HEK293T (cell line): ENCODE data around the gene LTBP4.

Experiments used
- CTCF ChIA-PET: fragments of 350-600 bp; formaldehyde crosslinking; extraction: SDS; loops from one replicate; lab custom pipeline; 2021; ENCODE audit warnings: antibody characterized with exemption, inconsistent platforms; lab: Yijun Ruan, JAX
- POLR2A ChIA-PET: fragments of 350-600 bp; formaldehyde crosslinking; extraction: SDS; loops from one replicate; lab custom pipeline; 2020; ENCODE audit warnings: antibody characterized with exemption, inconsistent platforms; lab: Yijun Ruan, JAX
- DNase-seq: peaks from one replicate; pipeline ENCODE4 v3.0.0; 2012; ENCODE audit warnings: mixed read lengths; ENCODE audit errors: extremely low spot score
- ARNT ChIP-seq: fragments of 450-650 bp; IDR thresholded peaks from 2 replicates; pipeline ENCODE4 v1.6.1; 2017; ENCODE audit warnings: mild to moderate bottlenecking
- BHLHE40 ChIP-seq: fragments of 450-650 bp; IDR thresholded peaks from 2 replicates; pipeline ENCODE4 v1.6.1; 2016; ENCODE audit warnings: mild to moderate bottlenecking, moderate library complexity, borderline replicate concordance
- CTBP1 ChIP-seq: fragments of 450-650 bp; IDR thresholded peaks from 2 replicates; pipeline ENCODE4 v1.6.1; 2016; ENCODE audit warnings: borderline replicate concordance
- ELF4 ChIP-seq: fragments of 450-650 bp; IDR thresholded peaks from 2 replicates; pipeline ENCODE4 v1.6.1; 2017; ENCODE audit warnings: antibody characterized with exemption
- FOXA1 ChIP-seq: fragments of 450-650 bp; IDR thresholded peaks from 2 replicates; pipeline ENCODE4 v1.6.1; 2016; ENCODE audit warnings: mild to moderate bottlenecking
- FOXK2 ChIP-seq: fragments of 450-650 bp; IDR thresholded peaks from 2 replicates; pipeline ENCODE4 v1.6.1; 2016; ENCODE audit warnings: mild to moderate bottlenecking
- FOXM1 ChIP-seq: fragments of 450-650 bp; IDR thresholded peaks from 2 replicates; pipeline ENCODE4 v1.6.1; 2017; ENCODE audit warnings: mild to moderate bottlenecking, borderline replicate concordance
- HDGF ChIP-seq: fragments of 450-650 bp; IDR thresholded peaks from 2 replicates; pipeline ENCODE4 v1.6.1; 2017; ENCODE audit warnings: antibody characterized with exemption, borderline replicate concordance
- L3MBTL2 ChIP-seq: fragments of 450-650 bp; conservative IDR thresholded peaks from 2 replicates; pipeline ENCODE4 v1.6.1; 2016; ENCODE audit warnings: mild to moderate bottlenecking
- LEF1 ChIP-seq: fragments of 450-650 bp; IDR thresholded peaks from 2 replicates; pipeline ENCODE4 v1.6.1; 2017; ENCODE audit warnings: mild to moderate bottlenecking, borderline replicate concordance
- NFRKB ChIP-seq: fragments of 450-650 bp; IDR thresholded peaks from 2 replicates; pipeline ENCODE4 v1.6.1; 2016; ENCODE audit warnings: mild to moderate bottlenecking, moderate library complexity
- SP1 ChIP-seq: fragments of 450-650 bp; IDR thresholded peaks from 2 replicates; pipeline ENCODE4 v1.6.1; 2017
- SUZ12 ChIP-seq: fragments of 450-650 bp; IDR thresholded peaks from 2 replicates; pipeline ENCODE4 v1.6.1; 2016; ENCODE audit warnings: mild to moderate bottlenecking
- TARDBP ChIP-seq: fragments of 450-650 bp; IDR thresholded peaks from 2 replicates; pipeline ENCODE4 v1.6.1; 2016
- ZNF384 ChIP-seq: fragments of 450-650 bp; IDR thresholded peaks from 2 replicates; pipeline ENCODE4 v1.6.1; 2016
- TF ChIP-seq, protein P1 (sequence below): fragments of 450-650 bp; IDR thresholded peaks from 2 replicates; pipeline ENCODE4 v1.6.1; 2016

LTBP4 gene

DNA sequence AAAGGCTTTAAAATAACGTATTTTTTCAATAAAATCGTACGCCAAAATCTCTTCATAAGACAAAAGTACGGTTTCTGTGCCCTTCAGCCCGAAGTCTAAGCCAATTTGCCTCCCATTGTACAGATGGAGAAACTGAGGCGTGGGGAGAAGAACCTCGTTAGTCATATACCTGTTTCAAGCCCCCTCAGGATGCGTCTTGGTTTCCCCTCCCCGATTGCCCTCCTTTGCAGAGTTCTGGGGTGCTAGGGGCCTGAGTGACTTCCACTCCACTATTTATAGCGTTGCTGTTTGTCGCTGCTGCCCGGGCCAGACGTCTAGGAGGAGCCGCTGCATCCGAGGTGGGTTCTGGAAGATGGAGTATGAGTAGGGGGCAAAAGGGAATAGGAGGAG, 2.3 kb upstream of the LTBP4 start:
- POLR2A ChIA-PET, result interaction anchor here (0.8 to 1.6 kb wide), 7 partner anchors 11 to 135 kb away, joined by 3 to 7 read pairs (median 4); partner anchors contain the start of gene BLVRB
- DNase-seq, result no peak

DNA sequence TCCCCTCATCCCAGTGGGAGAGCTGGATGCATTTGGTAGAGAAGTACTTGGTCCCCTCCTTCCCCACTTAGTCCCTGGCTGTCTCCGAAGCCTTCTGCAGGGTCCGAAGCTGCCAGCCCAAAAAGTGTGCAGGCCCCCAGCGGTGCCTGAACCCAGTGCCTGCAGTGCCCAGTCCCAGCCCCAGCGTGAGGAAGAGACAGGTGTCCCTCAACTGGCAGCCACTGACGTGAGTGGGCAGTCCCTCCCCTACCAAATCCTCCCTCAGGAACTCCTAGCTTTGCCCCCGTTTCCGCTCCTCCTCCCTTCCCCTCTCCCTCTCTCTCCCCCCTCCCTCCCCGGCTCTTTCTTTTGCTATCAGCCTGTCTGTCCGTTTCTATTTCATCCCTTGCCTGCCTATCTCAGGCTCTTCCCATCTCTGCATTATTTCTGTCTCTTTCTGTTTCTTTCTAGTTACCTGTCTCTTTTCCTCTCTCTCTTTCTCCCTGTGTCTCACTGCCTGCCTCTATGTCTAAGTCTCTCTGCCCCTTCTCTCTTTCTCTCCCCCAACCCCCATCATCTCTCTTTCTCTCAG, 1.8 kb upstream of the LTBP4 start:
- CTCF ChIA-PET, result interaction anchor here (0.6 to 0.9 kb wide), 2 partner anchors 9 to 29 kb away, joined by 3 read pairs; no protein-coding TSS in a partner anchor
- POLR2A ChIA-PET, result interaction anchor here (0.8 to 1.6 kb wide), 3 partner anchors 10 to 59 kb away, joined by 3 to 7 read pairs (median 5); no protein-coding TSS in a partner anchor
- TF ChIP-seq CTBP1 (no peak), BHLHE40 (no peak), TARDBP (no peak), ARNT (no peak), LEF1 (no peak), ELF4 (no peak), FOXA1 (no peak), SP1 (no peak)
- TF ChIP-seq, protein P1, sequence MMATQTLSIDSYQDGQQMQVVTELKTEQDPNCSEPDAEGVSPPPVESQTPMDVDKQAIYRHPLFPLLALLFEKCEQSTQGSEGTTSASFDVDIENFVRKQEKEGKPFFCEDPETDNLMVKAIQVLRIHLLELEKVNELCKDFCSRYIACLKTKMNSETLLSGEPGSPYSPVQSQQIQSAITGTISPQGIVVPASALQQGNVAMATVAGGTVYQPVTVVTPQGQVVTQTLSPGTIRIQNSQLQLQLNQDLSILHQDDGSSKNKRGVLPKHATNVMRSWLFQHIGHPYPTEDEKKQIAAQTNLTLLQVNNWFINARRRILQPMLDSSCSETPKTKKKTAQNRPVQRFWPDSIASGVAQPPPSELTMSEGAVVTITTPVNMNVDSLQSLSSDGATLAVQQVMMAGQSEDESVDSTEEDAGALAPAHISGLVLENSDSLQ, result no peak
- DNase-seq, result no peak

More for the DNA sequence above, 2.3 kb upstream of the LTBP4 start:
- TF ChIP-seq SUZ12 (no peak), NFRKB (no peak), FOXM1 (no peak), CTBP1 (no peak), ELF4 (no peak), BHLHE40 (no peak), ZNF384 (no peak), FOXK2 (no peak), TARDBP (no peak), L3MBTL2 (no peak), ARNT (no peak), SP1 (no peak), HDGF (no peak), FOXA1 (no peak), LEF1 (no peak)
- TF ChIP-seq, protein P1, result no peak
- CTCF ChIA-PET, result interaction anchor here (0.6 to 1.3 kb wide), 6 partner anchors 9 to 303 kb away, joined by 3 to 10 read pairs (median 3); no protein-coding TSS in a partner anchor

DNA sequence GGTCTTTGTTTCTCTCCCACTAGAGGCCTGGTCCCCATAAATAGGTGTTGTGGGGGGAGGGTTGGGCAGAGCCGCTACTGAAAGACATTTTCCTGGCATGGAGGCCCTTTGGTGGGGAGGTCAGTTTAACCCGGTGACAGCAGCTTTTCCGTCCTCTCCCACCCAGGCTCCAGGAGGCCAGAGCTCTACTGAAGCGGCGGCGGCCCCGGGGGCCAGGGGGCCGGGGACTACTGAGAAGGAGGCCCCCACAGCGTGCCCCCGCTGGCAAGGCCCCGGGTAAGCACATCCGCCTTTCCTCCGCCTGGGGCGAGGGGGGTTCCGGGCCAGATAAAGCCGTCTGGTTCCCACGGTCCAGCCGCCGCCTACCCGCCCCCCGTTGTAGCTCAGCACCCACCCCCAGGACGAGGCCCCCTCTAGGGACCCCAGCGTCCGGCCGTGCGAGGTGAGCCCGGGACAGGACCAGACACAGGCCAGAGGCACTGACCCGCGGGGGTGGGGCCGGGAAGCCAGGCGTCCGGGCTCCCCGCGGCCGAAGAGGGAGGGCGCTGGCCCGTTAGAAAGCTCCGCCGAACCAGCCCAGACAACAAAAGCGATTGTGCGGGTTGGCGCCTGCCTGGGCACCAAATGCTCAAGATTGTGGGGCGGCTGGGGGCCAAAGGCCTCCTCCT, 1.1 kb upstream of the LTBP4 start:
- TF ChIP-seq BHLHE40, result no peak
- no peak for TF ChIP-seq LEF1
- POLR2A ChIA-PET, result interaction anchor here (0.8 to 0.9 kb wide), 2 partner anchors 10 to 30 kb away, joined by 3 to 4 read pairs; no protein-coding TSS in a partner anchor
- no peak for DNase-seq
- CTCF ChIA-PET, result interaction anchor here (0.9 to 4.1 kb wide), 2 partner anchors 29 to 59 kb away, joined by 3 to 17 read pairs; no protein-coding TSS in a partner anchor

DNA sequence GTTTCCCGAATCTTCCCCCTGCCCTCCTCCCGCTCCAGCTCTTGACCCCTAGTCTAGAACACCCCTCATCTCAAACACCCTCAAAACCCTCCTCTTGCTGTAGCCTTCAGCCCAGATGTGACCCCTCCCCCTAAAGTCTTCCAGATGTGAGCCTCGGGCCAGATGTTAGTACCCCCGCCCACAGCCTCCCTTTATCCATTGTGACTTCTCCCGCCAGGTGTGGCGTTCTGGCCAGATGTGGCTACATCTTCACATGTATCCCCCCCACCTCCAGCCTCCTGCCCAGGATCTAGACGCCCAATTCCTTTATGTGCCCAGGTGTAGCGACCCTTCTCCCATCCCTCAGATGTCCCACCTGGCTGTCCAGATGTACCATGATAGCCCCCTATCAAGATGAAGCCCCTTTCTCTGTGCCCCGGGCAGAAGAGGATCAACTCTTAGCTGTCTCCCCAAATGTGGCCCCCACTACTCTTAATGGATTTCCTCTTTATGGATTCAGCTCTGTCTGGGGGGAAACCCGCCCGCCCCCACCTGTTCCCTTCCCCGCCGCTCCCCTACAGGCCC, 517 bp upstream of the LTBP4 start:
- no peak for DNase-seq
- no peak for TF ChIP-seq FOXM1
- no peak for TF ChIP-seq FOXK2
- no peak for TF ChIP-seq L3MBTL2
- TF ChIP-seq SUZ12, result no peak
- no peak for TF ChIP-seq BHLHE40
- no peak for TF ChIP-seq CTBP1
- no peak for TF ChIP-seq SP1
- no peak for TF ChIP-seq ARNT
- TF ChIP-seq, protein P1, result no peak
- no peak for TF ChIP-seq ELF4
- no peak for TF ChIP-seq HDGF
- no peak for TF ChIP-seq LEF1
- TF ChIP-seq TARDBP, result no peak
- no peak for TF ChIP-seq NFRKB
- TF ChIP-seq FOXA1, result no peak
- ChIA-PET POLR2A (interaction anchor here (0.9 kb wide), 1 partner anchor 30 kb away, joined by 4 read pairs; no protein-coding TSS in a partner anchor), CTCF (interaction anchor here (0.6 to 4.1 kb wide), 2 partner anchors 44 to 60 kb away, joined by 3 to 17 read pairs; no protein-coding TSS in a partner anchor)

DNA sequence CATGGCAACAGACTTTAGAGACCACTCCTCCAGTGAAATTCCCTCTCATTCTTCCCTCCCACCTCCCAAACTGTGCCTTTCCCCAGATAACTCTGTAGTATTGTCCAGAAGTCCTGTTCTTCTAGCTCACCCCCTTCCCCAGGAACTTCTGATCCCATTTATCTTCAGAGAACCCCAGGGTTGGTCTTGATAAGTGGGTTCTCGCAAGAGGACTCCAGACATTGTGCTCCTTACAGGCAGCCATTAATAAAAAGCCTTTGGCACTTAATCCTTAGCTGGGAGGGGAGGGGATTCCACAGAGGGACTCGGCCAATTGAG, 1.9 kb downstream of the LTBP4 start:
- ChIA-PET CTCF (interaction anchor here (0.5 to 4.1 kb wide), 21 partner anchors 12 to 237 kb away, joined by 3 to 19 read pairs (median 4); partner anchors contain the start of gene BLVRB), POLR2A (interaction anchor here (0.7 to 1.4 kb wide), 3 partner anchors 12 to 70 kb away, joined by 3 to 5 read pairs (median 3); no protein-coding TSS in a partner anchor)
- no peak for TF ChIP-seq SP1
- TF ChIP-seq HDGF, result no peak
- no peak for TF ChIP-seq FOXA1
- no peak for TF ChIP-seq CTBP1
- no peak for TF ChIP-seq FOXM1
- no peak for TF ChIP-seq ELF4
- no peak for TF ChIP-seq LEF1
- no peak for TF ChIP-seq ZNF384
- no peak for TF ChIP-seq BHLHE40
- no peak for DNase-seq
